Measurements from ENCODE around the gene ISM1.

DNA sequence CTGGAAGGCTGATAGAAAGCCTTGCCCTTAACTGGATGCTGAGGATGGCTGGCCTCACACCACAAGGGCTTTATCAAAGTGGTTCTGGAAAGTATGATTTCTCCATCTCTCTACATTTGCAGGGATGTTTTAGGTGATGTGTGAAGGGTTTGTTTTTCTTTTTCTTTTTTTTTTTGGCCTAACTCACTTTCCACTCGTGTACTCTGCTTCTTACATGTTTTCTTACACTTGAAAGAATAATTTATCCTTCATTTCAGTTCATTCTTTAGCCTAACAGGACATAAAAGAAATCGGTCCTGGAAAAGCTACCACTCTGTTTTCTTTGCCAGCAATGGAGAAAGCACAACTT, 41.2 kb downstream of the ISM1 start:
- no peak for TF ChIP-seq POLR2AphosphoS5 (IDR thresholded peaks at IDR 0.05; ENCODE audit: low read depth, low read length)
- no peak for TF ChIP-seq POLR2A (IDR thresholded peaks at IDR 0.05; ENCODE audit: low read depth, low read length)

Measured in GM12892 (cell line).